HEK293 (cell line): ENCODE results near the gene EXT2.

Source experiments
- CTCF ChIA-PET: fragments of 350-600 bp; formaldehyde crosslinking; extraction: SDS; loops from one replicate; lab custom pipeline; 2021; ENCODE audit warnings: antibody characterized with exemption; lab: Yijun Ruan, JAX
- POLR2A ChIA-PET: fragments of 300-600 bp; formaldehyde crosslinking; extraction: SDS; loops from one replicate; lab custom pipeline; 2020; ENCODE audit warnings: antibody characterized with exemption, inconsistent platforms; lab: Yijun Ruan, JAX
- H3K27ac ChIP-seq: fragments of 200-500 bp; sonication (Bioruptor generic); 2 replicates; pipeline ENCODE4 v1.5.1; 2014; ENCODE audit warnings: low read depth, low read length, control low read depth, inconsistent platforms; ENCODE audit errors: extremely low read depth
- H3K36me3 ChIP-seq, 2 experiments: fragments of 200-500 bp in 1 of 2; sonication (Bioruptor generic) in 1 of 2; 1 replicate in 1 of 2; 2 replicates in 1 of 2; pipeline ENCODE4 v1.5.1; 2014 to 2017; ENCODE audit warnings: inconsistent platforms in 2 of 2, low read length in 2 of 2; ENCODE audit not compliant: control insufficient read depth in 2 of 2, insufficient read depth in 1 of 2
- H3K4me1 ChIP-seq: fragments of 200-500 bp; sonication (Bioruptor generic); 2 replicates; pipeline ENCODE4 v1.5.1; 2014; ENCODE audit warnings: mild to moderate bottlenecking, low read length, inconsistent platforms; ENCODE audit not compliant: control insufficient read depth, insufficient read depth
- H3K4me3 ChIP-seq: 2 replicates; pipeline ENCODE4 v1.5.1; 2011; ENCODE audit warnings: low read depth, mild to moderate bottlenecking, control low read depth, low read length, moderate library complexity
- H3K9me3 ChIP-seq: fragments of 200-500 bp; sonication (Bioruptor generic); 2 replicates; pipeline ENCODE4 v1.5.1; 2014; ENCODE audit warnings: low read depth, low read length, inconsistent platforms; ENCODE audit not compliant: control insufficient read depth, insufficient read depth
- GFI1B ChIP-seq: fragments of 450-650 bp; formaldehyde crosslinking; IDR thresholded peaks from 2 replicates; pipeline ENCODE4 v1.5.1; 2016; ENCODE audit warnings: missing biosample characterization, missing genetic modification characterization
- ZNF423 ChIP-seq: fragments of 450-650 bp; formaldehyde crosslinking; IDR thresholded peaks from 2 replicates; pipeline ENCODE4 v1.5.1; 2016; ENCODE audit warnings: missing biosample characterization, missing genetic modification characterization
- ZNF501 ChIP-seq: fragments of 450-650 bp; formaldehyde crosslinking; IDR thresholded peaks from 2 replicates; pipeline ENCODE4 v1.5.1; 2016; ENCODE audit warnings: missing biosample characterization, missing genetic modification characterization
- ZNF521 ChIP-seq: fragments of 450-650 bp; formaldehyde crosslinking; IDR thresholded peaks from 2 replicates; pipeline ENCODE4 v1.5.1; 2017; ENCODE audit warnings: missing biosample characterization, mild to moderate bottlenecking, missing genetic modification characterization
- ZNF677 ChIP-seq: fragments of 450-650 bp; IDR thresholded peaks from 2 replicates; pipeline ENCODE4 v1.5.0; 2018; ENCODE audit warnings: missing biosample characterization, mild to moderate bottlenecking, missing genetic modification characterization, moderate library complexity
- TF ChIP-seq, protein P1 (sequence below): fragments of 450-650 bp; formaldehyde crosslinking; IDR thresholded peaks from 2 replicates; pipeline ENCODE4 v1.5.0; 2017; ENCODE audit warnings: missing biosample characterization, missing genetic modification characterization, borderline replicate concordance
- TF ChIP-seq, protein P2 (sequence below): fragments of 450-650 bp; formaldehyde crosslinking; IDR thresholded peaks from 2 replicates; pipeline ENCODE4 v1.5.1; 2016; ENCODE audit warnings: missing biosample characterization, missing genetic modification characterization, borderline replicate concordance
- TF ChIP-seq, protein P3 (sequence below): fragments of 450-650 bp; formaldehyde crosslinking; IDR thresholded peaks from 2 replicates; pipeline ENCODE4 v1.5.1; 2017; ENCODE audit warnings: missing biosample characterization, missing genetic modification characterization
- TF ChIP-seq, protein P4 (sequence below): fragments of 450-650 bp; formaldehyde crosslinking; IDR thresholded peaks from 2 replicates; pipeline ENCODE4 v1.5.1; 2016; ENCODE audit warnings: missing biosample characterization, missing genetic modification characterization
- TF ChIP-seq, protein P5 (sequence below): fragments of 450-650 bp; formaldehyde crosslinking; IDR thresholded peaks from 2 replicates; pipeline ENCODE4 v1.5.1; 2017; ENCODE audit warnings: missing biosample characterization, missing genetic modification characterization

EXT2 gene

DNA sequence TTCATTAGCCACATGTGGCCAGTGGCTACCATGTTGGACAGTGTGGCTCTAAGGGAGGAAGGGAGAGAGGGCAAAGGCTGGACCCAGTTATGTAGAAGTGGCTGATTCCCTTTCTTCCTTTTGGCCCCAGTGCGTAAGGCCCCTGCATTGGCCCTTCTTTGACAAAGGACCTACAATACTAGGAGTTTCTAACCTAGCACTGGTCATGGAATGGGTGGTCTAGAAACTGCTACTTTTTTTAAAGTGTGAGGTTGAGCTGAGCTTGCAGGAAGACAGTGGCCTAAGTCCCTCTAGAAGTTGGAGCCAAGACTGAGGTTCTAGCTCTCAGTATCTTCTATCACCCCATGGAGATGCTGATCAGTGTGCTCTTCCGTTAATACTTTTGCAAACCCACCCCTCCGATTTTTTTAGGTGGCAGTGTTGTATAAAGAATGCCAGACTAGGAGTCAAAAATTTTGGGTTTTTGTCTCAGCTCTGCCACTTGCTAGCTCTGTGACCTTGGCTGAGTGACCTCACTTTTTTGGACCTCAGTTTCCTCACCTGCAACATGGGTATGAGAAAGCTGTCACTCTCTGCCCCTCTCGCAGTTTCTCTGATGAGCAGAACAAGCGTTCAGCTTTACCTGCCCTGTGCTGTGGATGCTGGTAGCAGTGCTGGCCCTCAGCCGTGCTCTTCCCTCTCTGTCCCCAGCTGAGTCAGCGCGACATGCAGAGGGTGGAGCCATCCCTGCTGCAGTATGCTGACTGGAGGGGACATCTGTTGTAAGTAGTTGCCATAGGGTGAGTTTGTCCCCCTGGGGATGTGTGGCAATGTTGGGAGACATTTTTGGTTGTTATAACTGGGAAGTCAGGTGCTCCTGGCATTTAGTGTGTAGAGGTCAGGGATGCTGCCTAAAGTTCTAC lies 22.5 kb upstream of the EXT2 start:
- ChIA-PET POLR2A (no interaction called here), CTCF (interaction anchor here (1.6 kb wide), 1 partner anchor 21 kb away, joined by 4 read pairs; no protein-coding TSS in a partner anchor)
- no peaks in the 10 kb centered on the region for H3K4me1 ChIP-seq

DNA sequence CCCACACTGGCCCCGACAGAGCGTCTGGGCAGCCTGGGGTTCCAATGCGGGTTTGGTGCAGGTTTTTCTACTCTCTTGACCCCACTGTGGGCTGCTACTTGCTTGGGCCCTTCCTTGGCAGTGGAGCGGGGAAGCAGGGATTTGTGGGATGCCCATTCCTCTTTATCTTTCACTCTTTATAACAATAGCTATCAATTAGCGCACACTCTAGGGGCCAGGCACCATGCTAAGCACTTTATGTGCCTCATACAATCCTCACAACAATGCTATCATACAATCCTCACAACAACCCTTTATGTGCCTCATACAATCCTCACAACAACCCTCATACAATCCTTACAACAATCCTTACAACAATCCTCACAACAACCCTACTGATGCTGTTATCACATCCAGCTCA lies 16.7 kb upstream of the EXT2 start:
- no peak overlapping the region for H3K27ac ChIP-seq
- H3K36me3 ChIP-seq: peaks cover 0 to 3% of the 10 kb centered on the region in 2 experiments; a peak in 1 of 3 replicates
- no peak overlapping the region for H3K4me3 ChIP-seq
- no peaks in the 10 kb centered on the region for H3K9me3 ChIP-seq
- TF ChIP-seq ZNF677 (tag by site-specific recombination) (no peak), ZNF423 (tag by site-specific recombination) (no peak), GFI1B (tag by site-specific recombination) (no peak), ZNF521 (tag by site-specific recombination) (no peak)
- TF ChIP-seq, protein P1, sequence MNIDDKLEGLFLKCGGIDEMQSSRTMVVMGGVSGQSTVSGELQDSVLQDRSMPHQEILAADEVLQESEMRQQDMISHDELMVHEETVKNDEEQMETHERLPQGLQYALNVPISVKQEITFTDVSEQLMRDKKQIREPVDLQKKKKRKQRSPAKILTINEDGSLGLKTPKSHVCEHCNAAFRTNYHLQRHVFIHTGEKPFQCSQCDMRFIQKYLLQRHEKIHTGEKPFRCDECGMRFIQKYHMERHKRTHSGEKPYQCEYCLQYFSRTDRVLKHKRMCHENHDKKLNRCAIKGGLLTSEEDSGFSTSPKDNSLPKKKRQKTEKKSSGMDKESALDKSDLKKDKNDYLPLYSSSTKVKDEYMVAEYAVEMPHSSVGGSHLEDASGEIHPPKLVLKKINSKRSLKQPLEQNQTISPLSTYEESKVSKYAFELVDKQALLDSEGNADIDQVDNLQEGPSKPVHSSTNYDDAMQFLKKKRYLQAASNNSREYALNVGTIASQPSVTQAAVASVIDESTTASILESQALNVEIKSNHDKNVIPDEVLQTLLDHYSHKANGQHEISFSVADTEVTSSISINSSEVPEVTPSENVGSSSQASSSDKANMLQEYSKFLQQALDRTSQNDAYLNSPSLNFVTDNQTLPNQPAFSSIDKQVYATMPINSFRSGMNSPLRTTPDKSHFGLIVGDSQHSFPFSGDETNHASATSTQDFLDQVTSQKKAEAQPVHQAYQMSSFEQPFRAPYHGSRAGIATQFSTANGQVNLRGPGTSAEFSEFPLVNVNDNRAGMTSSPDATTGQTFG (tag by site-specific recombination): no peak
- TF ChIP-seq, protein P2, sequence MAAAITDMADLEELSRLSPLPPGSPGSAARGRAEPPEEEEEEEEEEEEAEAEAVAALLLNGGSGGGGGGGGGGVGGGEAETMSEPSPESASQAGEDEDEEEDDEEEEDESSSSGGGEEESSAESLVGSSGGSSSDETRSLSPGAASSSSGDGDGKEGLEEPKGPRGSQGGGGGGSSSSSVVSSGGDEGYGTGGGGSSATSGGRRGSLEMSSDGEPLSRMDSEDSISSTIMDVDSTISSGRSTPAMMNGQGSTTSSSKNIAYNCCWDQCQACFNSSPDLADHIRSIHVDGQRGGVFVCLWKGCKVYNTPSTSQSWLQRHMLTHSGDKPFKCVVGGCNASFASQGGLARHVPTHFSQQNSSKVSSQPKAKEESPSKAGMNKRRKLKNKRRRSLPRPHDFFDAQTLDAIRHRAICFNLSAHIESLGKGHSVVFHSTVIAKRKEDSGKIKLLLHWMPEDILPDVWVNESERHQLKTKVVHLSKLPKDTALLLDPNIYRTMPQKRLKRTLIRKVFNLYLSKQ (tag by site-specific recombination): no peak
- TF ChIP-seq, protein P3, sequence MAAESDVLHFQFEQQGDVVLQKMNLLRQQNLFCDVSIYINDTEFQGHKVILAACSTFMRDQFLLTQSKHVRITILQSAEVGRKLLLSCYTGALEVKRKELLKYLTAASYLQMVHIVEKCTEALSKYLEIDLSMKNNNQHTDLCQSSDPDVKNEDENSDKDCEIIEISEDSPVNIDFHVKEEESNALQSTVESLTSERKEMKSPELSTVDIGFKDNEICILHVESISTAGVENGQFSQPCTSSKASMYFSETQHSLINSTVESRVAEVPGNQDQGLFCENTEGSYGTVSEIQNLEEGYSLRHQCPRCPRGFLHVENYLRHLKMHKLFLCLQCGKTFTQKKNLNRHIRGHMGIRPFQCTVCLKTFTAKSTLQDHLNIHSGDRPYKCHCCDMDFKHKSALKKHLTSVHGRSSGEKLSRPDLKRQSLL: no peak
- TF ChIP-seq, protein P4, sequence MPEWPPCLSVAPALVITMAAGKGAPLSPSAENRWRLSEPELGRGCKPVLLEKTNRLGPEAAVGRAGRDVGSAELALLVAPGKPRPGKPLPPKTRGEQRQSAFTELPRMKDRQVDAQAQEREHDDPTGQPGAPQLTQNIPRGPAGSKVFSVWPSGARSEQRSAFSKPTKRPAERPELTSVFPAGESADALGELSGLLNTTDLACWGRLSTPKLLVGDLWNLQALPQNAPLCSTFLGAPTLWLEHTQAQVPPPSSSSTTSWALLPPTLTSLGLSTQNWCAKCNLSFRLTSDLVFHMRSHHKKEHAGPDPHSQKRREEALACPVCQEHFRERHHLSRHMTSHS: no peak
- POLR2A ChIA-PET: no interaction called here
- no peaks in the 10 kb centered on the region for H3K4me1 ChIP-seq
- CTCF ChIA-PET: interaction anchor here (8.4 kb wide), 1 partner anchor 15 kb away, joined by 64 read pairs; the partner anchor contains the start of gene EXT2

More for the DNA sequence above, 22.5 kb upstream of the EXT2 start:
- H3K36me3 ChIP-seq: peaks cover 0 to 3% of the 10 kb centered on the region in 2 experiments; a peak in 1 of 3 replicates
- H3K9me3 ChIP-seq: no peaks in the 10 kb centered on the region
- no peak overlapping the region for H3K27ac ChIP-seq
- H3K4me3 ChIP-seq: no peak overlapping the region
- no peak for TF ChIP-seq ZNF501 (tag by site-specific recombination)
- TF ChIP-seq, protein P5, sequence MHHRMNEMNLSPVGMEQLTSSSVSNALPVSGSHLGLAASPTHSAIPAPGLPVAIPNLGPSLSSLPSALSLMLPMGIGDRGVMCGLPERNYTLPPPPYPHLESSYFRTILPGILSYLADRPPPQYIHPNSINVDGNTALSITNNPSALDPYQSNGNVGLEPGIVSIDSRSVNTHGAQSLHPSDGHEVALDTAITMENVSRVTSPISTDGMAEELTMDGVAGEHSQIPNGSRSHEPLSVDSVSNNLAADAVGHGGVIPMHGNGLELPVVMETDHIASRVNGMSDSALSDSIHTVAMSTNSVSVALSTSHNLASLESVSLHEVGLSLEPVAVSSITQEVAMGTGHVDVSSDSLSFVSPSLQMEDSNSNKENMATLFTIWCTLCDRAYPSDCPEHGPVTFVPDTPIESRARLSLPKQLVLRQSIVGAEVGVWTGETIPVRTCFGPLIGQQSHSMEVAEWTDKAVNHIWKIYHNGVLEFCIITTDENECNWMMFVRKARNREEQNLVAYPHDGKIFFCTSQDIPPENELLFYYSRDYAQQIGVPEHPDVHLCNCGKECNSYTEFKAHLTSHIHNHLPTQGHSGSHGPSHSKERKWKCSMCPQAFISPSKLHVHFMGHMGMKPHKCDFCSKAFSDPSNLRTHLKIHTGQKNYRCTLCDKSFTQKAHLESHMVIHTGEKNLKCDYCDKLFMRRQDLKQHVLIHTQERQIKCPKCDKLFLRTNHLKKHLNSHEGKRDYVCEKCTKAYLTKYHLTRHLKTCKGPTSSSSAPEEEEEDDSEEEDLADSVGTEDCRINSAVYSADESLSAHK: peak; percentile 73
